Activated CD4-positive, alpha-beta T cell treated with anti-CD3 and anti-CD28 coated beads, Interleukin-2, amount 50 U/mL, for 1 hour (primary cell): ENCODE results near the gene PEPD.
A peak's percentile ranks its signal among the peaks of the same experiment; 100 is the strongest.
"Not testable (repeated sequence)": the region's sequence is repeated elsewhere in the genome, so short reads cannot be mapped to it uniquely, and the experiment has no call there.

Experiments used
- DNase-seq: peaks from one replicate; pipeline ENCODE4 v3.0.0-alpha.2; 2020

The PEPD gene

GRCh38 chr19:33521480-33522370 is at the start of gene PEPD:
Gene PEPD (minus strand): TSS chr19:33521791. CDS start chr19:33521760, 31 bp downstream.
- peak; percentile 76 for DNase-seq

GRCh38 chr19:33569821-33570220 is 48.2 kb upstream of the PEPD start:
- no peak for DNase-seq

- DNase-seq: no peak
These were observed 47.1 kb upstream of the PEPD start for GRCh38 chr19:33568706-33569105.

- DNase-seq: no peak
These were observed 43.3 kb upstream of the PEPD start for GRCh38 chr19:33564836-33565338.

GRCh38 chr19:33562636-33563035 is 41.0 kb upstream of the PEPD start:
- no peak for DNase-seq

GRCh38 chr19:33561666-33562065 is 40.1 kb upstream of the PEPD start:
- not testable (repeated sequence) for DNase-seq

- no peak for DNase-seq
These were observed 39.7 kb upstream of the PEPD start for GRCh38 chr19:33561261-33561660.

- no peak for DNase-seq
These were observed 38.4 kb upstream of the PEPD start for GRCh38 chr19:33559996-33560395.

- no peak for DNase-seq
These were observed 37.3 kb upstream of the PEPD start for GRCh38 chr19:33558856-33559255.

- DNase-seq: no peak
These were observed 36.6 kb upstream of the PEPD start for GRCh38 chr19:33558151-33558550.

GRCh38 chr19:33557720-33558119 is 36.1 kb upstream of the PEPD start:
- no peak for DNase-seq

GRCh38 chr19:33557196-33557595 is 35.6 kb upstream of the PEPD start:
- DNase-seq: no peak

- no peak for DNase-seq
These were observed 34.7 kb upstream of the PEPD start for GRCh38 chr19:33556261-33556660.

GRCh38 chr19:33555726-33556125 is 34.1 kb upstream of the PEPD start:
- not testable (repeated sequence) for DNase-seq

GRCh38 chr19:33554821-33555220 is 33.2 kb upstream of the PEPD start:
- no peak for DNase-seq

GRCh38 chr19:33554391-33554790 is 32.8 kb upstream of the PEPD start:
- DNase-seq: no peak

- no peak for DNase-seq
These were observed 32.1 kb upstream of the PEPD start for GRCh38 chr19:33553530-33554310.

GRCh38 chr19:33552928-33553279 is 31.3 kb upstream of the PEPD start:
- DNase-seq: no peak

- DNase-seq: no peak
These were observed 30.8 kb upstream of the PEPD start for GRCh38 chr19:33552191-33552927.

GRCh38 chr19:33551676-33552075 is 30.1 kb upstream of the PEPD start:
- DNase-seq: no peak

- no peak for DNase-seq
These were observed 29.2 kb upstream of the PEPD start for GRCh38 chr19:33550768-33551167.

- DNase-seq: no peak
These were observed 26.1 kb upstream of the PEPD start for GRCh38 chr19:33547676-33548075.

GRCh38 chr19:33546656-33547055 is 25.1 kb upstream of the PEPD start:
- no peak for DNase-seq
